Measurements from ENCODE around the gene THY1. TPM values are rescaled to one million over a fixed set of nuclear protein-coding genes. Genes with fewer than 3 reads are reported as not detected.

The THY1 gene
- total and polyA plus RNA-seq, 9 of the 15 experiments (the other 6 are each of a cell fraction or from before 2014, with no cell fraction given), result 0.07 to 0.40 (median 0.16) TPM; not detected in 5

DNA sequence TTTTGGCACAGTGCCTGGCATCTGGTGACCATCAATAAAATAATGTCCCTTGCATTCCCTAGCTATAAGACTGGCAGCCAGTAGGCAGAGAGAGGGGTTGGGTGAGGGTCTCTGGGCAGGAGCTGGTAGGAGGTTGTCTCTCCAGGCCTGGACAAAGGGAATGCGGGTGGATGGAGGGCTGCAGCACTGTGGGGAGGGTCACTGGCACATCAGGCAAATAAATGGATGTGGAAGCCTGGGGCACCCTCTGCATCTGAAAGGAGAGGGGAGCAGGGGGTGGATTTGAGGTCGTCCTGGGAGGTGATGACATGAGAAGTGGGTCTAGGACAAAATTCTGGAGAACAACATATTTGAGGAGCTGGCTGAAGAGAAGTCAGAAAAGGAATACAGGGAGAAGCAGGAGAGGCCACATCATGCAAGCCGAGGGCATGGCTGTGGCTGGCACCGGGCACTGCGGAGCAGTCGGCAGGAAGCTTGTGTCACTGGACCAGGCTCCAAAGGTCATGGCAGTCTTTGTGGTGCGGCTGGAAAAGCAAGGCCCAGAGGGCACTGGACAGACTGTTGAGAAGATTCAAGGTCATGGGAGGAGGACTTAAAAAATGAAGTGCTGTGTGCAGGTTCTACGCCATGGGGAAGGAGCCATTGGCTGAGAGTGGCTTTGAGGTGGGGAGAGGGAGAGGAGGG lies 36.5 kb upstream of the THY1 start:
- no TSS peak for BruUV-seq (replicated peaks)
- in situ Hi-C loops (cut with MboI), result no loop called here

More for the DNA sequence above, 36.5 kb upstream of the THY1 start:
- DNase-seq (ENCODE audit: extremely low read depth in 1 of 4, low spot score in 3 of 4), result no peak
- no peaks in the 10 kb centered on the region for H3K27me3 ChIP-seq (ENCODE audit: control insufficient read depth in 2 of 2, insufficient read depth in 2 of 2, low read length in 2 of 2)
- no peaks in the 10 kb centered on the region for H4K20me1 ChIP-seq (replicated peaks; ENCODE audit: control insufficient read depth, insufficient read depth, low read length)
- 74% methylated on average over 8 of the region's 8 CpGs for WGBS (ENCODE audit: insufficient coverage, low coverage, missing lambda C conversion rate)
- no peaks in the 10 kb centered on the region for H3K9me3 ChIP-seq (replicated peaks; ENCODE audit: control insufficient read depth, insufficient read depth, low read depth, low read length)
- H2AFZ ChIP-seq (ENCODE audit: low read depth, low read length), result no peak overlapping the region
- ChIA-PET CTCF (ENCODE audit: low intra/inter-chr PET ratio) (interaction anchor here (0.6 kb wide), 1 partner anchor 48 kb away, joined by 3 read pairs; no protein-coding TSS in a partner anchor), POLR2A (interaction anchor here (1.2 to 1.4 kb wide), 2 partner anchors 12 to 18 kb away, joined by 3 to 6 read pairs; no protein-coding TSS in a partner anchor)
- peak; percentile 21; the same call in 2 of the 3 replicates for ATAC-seq
- intact Hi-C loops (cut with micrococcal nuclease), result no loop called here
- H3K79me2 ChIP-seq (ENCODE audit: control insufficient read depth, insufficient read depth, low read length), result no peaks in the 10 kb centered on the region
- H3K4me2 ChIP-seq (ENCODE audit: insufficient read depth, low read length), result no peak overlapping the region
- TF ChIP-seq ZSCAN29 (IDR thresholded peaks at IDR 0.05) (no peak), ZNF239 (CRISPR knock-in tag; IDR thresholded peaks at IDR 0.05) (no peak), ZNF766 (CRISPR knock-in tag; conservative IDR thresholded peaks at IDR 0.05) (no peak), ETS2 (tag; IDR thresholded peaks at IDR 0.05; ENCODE audit: borderline replicate concordance, poor library complexity, severe bottlenecking) (no peak), RBM39 (optimal IDR thresholded peaks at IDR 0.05; ENCODE audit: low read depth, low read length) (no peak), SMAD1 (IDR thresholded peaks at IDR 0.05; ENCODE audit: low read depth, low read length, partially characterized antibody) (no peak), SIX5 (IDR thresholded peaks at IDR 0.05; ENCODE audit: borderline replicate concordance in 1 of 2, insufficient read depth in 1 of 2, low read depth in 1 of 2, low read length in 2 of 2) (no peak), ZKSCAN1 (IDR thresholded peaks at IDR 0.05; ENCODE audit: low read depth, low read length) (no peak), TRIM28 (IDR thresholded peaks at IDR 0.05) (no peak), NCOR1 (IDR thresholded peaks at IDR 0.05) (no peak), HNRNPUL1 (IDR thresholded peaks at IDR 0.05; ENCODE audit: low read length) (no peak)
- TF ChIP-seq, protein P1, sequence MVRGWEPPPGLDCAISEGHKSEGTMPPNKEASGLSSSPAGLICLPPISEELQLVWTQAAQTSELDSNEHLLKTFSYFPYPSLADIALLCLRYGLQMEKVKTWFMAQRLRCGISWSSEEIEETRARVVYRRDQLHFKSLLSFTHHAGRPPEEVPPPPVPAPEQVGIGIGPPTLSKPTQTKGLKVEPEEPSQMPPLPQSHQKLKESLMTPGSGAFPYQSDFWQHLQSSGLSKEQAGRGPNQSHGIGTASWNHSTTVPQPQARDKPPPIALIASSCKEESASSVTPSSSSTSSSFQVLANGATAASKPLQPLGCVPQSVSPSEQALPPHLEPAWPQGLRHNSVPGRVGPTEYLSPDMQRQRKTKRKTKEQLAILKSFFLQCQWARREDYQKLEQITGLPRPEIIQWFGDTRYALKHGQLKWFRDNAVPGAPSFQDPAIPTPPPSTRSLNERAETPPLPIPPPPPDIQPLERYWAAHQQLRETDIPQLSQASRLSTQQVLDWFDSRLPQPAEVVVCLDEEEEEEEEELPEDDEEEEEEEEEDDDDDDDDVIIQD (CRISPR knock-in tag; IDR thresholded peaks at IDR 0.05), result no peak
- TF ChIP-seq, protein P2, sequence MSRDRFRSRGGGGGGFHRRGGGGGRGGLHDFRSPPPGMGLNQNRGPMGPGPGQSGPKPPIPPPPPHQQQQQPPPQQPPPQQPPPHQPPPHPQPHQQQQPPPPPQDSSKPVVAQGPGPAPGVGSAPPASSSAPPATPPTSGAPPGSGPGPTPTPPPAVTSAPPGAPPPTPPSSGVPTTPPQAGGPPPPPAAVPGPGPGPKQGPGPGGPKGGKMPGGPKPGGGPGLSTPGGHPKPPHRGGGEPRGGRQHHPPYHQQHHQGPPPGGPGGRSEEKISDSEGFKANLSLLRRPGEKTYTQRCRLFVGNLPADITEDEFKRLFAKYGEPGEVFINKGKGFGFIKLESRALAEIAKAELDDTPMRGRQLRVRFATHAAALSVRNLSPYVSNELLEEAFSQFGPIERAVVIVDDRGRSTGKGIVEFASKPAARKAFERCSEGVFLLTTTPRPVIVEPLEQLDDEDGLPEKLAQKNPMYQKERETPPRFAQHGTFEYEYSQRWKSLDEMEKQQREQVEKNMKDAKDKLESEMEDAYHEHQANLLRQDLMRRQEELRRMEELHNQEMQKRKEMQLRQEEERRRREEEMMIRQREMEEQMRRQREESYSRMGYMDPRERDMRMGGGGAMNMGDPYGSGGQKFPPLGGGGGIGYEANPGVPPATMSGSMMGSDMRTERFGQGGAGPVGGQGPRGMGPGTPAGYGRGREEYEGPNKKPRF (IDR thresholded peaks at IDR 0.05; ENCODE audit: low read depth, low read length), result no peak
- TF ChIP-seq, protein P3, sequence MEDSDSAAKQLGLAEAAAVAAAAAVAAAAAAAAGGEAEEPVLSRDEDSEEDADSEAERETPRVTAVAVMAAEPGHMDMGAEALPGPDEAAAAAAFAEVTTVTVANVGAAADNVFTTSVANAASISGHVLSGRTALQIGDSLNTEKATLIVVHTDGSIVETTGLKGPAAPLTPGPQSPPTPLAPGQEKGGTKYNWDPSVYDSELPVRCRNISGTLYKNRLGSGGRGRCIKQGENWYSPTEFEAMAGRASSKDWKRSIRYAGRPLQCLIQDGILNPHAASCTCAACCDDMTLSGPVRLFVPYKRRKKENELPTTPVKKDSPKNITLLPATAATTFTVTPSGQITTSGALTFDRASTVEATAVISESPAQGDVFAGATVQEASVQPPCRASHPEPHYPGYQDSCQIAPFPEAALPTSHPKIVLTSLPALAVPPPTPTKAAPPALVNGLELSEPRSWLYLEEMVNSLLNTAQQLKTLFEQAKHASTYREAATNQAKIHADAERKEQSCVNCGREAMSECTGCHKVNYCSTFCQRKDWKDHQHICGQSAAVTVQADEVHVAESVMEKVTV (CRISPR knock-in tag; IDR thresholded peaks at IDR 0.05), result no peak
- no peaks in the 10 kb centered on the region for H3K9me1 ChIP-seq (ENCODE audit: control insufficient read depth, insufficient read depth, low read length)
- no peak overlapping the region for H3K27ac ChIP-seq (ENCODE audit: extremely low read depth, low read depth, low read length)
- no peak overlapping the region for H3K9ac ChIP-seq (ENCODE audit: insufficient read depth in 1 of 2, low read depth in 2 of 2, low read length in 2 of 2)
- H3K36me3 ChIP-seq (ENCODE audit: control insufficient read depth, insufficient read depth, low read length), result no peaks in the 10 kb centered on the region
- H3K4me3 ChIP-seq, result no peak overlapping the region
- peaks cover 4 to 9% of the 10 kb centered on the region in 2 experiments; a peak in 3 of 5 replicates for H3K4me1 ChIP-seq (replicated peaks in 1 of 2; ENCODE audit: control insufficient read depth in 2 of 2, insufficient read depth in 2 of 2, low read length in 2 of 2)
- FAIRE-seq, result no peak
